ENCODE data around the gene TUSC7. TPM values are rescaled to one million over a fixed set of nuclear protein-coding genes. Genes with fewer than 3 reads are reported as not detected.

TUSC7 gene
- total RNA-seq, 1 experiment from 2014 or later = not detected

DNA sequence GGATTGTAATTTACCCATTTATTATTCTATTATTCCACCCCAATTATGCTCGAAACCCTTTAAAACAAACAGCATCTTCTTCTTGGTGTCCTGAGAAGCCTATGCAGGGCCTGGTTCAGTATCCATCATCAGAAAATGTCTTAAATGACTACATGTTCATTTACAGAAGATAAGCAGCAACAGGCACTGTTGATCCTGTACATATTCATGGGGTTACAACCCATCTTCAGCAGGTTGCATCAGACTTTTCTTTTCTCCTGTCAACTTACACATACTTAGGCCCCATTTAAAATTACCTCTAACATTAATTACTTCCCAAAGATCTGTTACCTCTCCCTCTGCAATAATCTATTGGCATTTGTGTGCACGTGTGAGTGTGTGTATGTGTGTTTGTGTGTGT, 18.9 kb downstream of the TUSC7 start:
- no peaks in the 10 kb centered on the region for H3K36me3 ChIP-seq
- H3K4me3 ChIP-seq = no peak overlapping the region
- H3K27me3 ChIP-seq (replicated peaks) = no peaks in the 10 kb centered on the region
- no peak overlapping the region for H3K27ac ChIP-seq
- no peak for DNase-seq (ENCODE audit: low read depth in 1 of 2, low spot score in 2 of 2)
- no peaks in the 10 kb centered on the region for H3K9me3 ChIP-seq (replicated peaks)
- H3K4me1 ChIP-seq (replicated peaks) = no peaks in the 10 kb centered on the region

DNA sequence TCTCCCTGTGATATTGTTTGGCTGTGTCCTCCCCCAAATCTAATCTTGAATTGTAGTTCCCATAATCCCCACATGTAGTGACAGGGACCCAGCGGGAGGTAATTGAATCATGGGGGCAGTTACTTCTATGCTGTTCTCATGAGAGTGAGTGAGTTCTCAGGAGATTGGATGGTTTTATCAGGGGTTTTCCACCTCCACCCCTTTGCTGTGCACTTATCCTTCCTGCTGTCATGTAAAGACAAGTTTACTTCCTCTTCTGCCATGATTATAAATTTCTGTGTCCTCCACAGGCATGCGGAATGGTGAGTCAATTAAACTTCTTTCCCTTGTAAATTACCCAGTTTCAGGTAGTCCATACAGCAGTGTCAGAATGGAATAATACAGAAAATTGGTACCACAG, 24.7 kb downstream of the TUSC7 start:
- Histone ChIP-seq H3K27ac (no peak overlapping the region), H3K4me1 (replicated peaks) (no peaks in the 10 kb centered on the region), H3K9me3 (replicated peaks) (no peaks in the 10 kb centered on the region), H3K36me3 (no peaks in the 10 kb centered on the region), H3K4me3 (no peak overlapping the region), H3K27me3 (replicated peaks) (no peaks in the 10 kb centered on the region)
- no peak for DNase-seq (ENCODE audit: low read depth in 1 of 2, low spot score in 2 of 2)

DNA sequence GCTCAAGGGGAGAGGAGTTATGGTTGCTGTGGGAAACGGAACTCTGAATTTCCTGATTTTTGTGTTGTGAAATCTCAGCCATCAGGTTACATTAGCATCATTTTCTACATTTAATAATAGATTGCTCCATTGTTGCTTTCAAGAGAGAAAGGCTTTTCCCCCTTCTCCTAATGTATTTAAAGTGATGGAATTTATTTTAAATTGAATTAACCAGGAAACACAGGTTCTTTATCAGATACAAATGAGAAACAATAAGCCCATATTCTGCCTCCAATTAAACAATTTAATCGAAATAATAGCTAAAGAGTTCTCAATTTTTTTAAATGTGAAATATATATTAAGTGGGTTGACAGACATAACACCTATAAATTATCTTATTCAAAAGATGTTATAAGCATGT, 30.1 kb downstream of the TUSC7 start:
- Histone ChIP-seq H3K9me3 (replicated peaks) (no peaks in the 10 kb centered on the region), H3K27ac (no peak overlapping the region), H3K36me3 (no peaks in the 10 kb centered on the region), H3K4me3 (no peak overlapping the region), H3K27me3 (replicated peaks) (no peaks in the 10 kb centered on the region), H3K4me1 (replicated peaks) (no peaks in the 10 kb centered on the region)
- DNase-seq (ENCODE audit: low read depth in 1 of 2, low spot score in 2 of 2) = no peak

DNA sequence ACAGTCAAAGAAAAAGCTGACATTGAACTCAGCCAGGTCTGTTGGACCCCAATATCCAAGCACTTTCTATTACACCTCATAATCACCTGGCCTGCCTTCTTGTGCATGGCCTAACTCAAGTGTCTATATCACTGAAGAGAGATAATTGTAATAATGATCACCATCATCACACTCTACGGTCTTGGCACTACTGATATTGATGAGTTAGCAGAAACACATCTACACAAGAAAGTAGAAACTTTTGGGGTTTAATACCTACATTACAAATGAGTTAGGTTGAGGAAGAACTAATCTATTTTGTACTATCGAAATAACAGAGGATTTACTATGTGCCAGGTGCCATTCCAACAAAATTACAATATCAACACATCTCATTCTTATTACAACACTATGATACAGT, 30.7 kb downstream of the TUSC7 start:
- Histone ChIP-seq H3K4me1 (replicated peaks) (no peaks in the 10 kb centered on the region), H3K9me3 (replicated peaks) (no peaks in the 10 kb centered on the region), H3K27me3 (replicated peaks) (no peaks in the 10 kb centered on the region), H3K27ac (no peak overlapping the region), H3K36me3 (no peaks in the 10 kb centered on the region), H3K4me3 (no peak overlapping the region)
- DNase-seq (ENCODE audit: low read depth in 1 of 2, low spot score in 2 of 2) = no peak

DNA sequence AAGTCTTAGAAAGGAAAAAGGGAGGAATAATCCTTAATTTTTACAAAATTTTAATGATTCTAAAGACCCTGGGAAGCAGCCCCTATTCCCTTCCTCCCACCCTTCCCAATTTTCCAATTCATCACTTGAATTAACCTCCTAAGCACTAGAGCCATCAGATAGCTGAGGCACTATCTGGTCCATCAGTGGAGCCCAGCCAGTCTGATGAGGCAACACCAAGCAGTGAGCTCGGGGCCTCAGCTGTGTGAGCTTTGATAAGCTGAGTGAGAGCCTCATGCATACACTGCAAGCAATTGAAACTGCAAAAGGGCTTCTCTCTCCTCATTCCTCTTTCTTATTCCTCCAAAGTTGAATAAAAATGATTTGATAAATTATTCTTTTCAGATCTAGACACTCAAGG, 31.9 kb downstream of the TUSC7 start:
- no peaks in the 10 kb centered on the region for H3K4me1 ChIP-seq (replicated peaks)
- H3K36me3 ChIP-seq = no peaks in the 10 kb centered on the region
- H3K9me3 ChIP-seq (replicated peaks) = no peaks in the 10 kb centered on the region
- no peak overlapping the region for H3K27ac ChIP-seq
- DNase-seq (ENCODE audit: low read depth in 1 of 2, low spot score in 2 of 2) = no peak
- H3K27me3 ChIP-seq (replicated peaks) = no peaks in the 10 kb centered on the region
- H3K4me3 ChIP-seq = no peak overlapping the region

DNA sequence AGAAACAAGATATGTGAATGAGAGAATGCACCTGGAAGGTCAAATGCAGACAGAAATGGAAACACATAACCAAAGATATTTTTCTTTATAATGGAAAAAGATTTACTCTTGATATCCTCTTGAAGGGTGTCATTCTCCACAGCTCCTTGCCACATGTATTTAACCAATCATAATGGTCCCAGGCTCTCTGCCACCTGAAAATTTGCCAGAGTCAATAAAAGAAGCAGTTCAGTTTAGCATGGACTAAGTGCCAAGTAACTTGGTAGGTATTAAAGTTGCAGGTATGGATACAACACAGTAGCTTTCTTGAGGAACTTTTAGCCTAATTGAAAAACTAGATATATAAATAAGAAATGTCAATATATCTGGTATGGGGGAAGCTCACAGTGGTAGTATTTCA, 33.5 kb downstream of the TUSC7 start:
- Histone ChIP-seq H3K36me3 (no peaks in the 10 kb centered on the region), H3K4me3 (no peak overlapping the region), H3K4me1 (replicated peaks) (no peaks in the 10 kb centered on the region)

DNA sequence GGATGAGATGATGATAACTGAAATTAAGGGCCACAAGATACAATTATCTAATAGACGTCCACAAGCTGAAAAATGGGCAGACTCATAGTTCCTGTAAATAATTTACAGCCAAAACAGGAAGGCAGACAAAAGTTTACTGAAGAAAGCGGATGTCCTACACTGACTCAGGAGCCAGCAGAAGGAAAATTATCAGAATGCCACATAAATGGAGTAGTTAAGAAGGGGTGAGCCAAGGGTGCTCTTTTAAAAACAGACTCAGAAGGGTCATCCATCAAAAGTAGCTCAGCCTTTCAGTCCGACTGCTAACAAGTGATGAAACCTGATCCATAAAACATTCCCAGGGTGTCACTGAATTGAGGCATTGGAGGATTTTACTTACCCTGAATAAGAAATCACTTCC, 39.8 kb downstream of the TUSC7 start:
- no peaks in the 10 kb centered on the region for H3K27me3 ChIP-seq (replicated peaks)
- H3K27ac ChIP-seq = no peak overlapping the region
- no peaks in the 10 kb centered on the region for H3K4me1 ChIP-seq (replicated peaks)
- no peaks in the 10 kb centered on the region for H3K36me3 ChIP-seq
- no peak for DNase-seq (ENCODE audit: low read depth in 1 of 2, low spot score in 2 of 2)
- no peak overlapping the region for H3K4me3 ChIP-seq
- H3K9me3 ChIP-seq (replicated peaks) = no peaks in the 10 kb centered on the region

More for the DNA sequence above, 33.5 kb downstream of the TUSC7 start:
- Histone ChIP-seq H3K27me3 (replicated peaks) (no peaks in the 10 kb centered on the region), H3K9me3 (replicated peaks) (no peaks in the 10 kb centered on the region), H3K27ac (no peak overlapping the region)
- DNase-seq (ENCODE audit: low read depth in 1 of 2, low spot score in 2 of 2) = no peak

DNA sequence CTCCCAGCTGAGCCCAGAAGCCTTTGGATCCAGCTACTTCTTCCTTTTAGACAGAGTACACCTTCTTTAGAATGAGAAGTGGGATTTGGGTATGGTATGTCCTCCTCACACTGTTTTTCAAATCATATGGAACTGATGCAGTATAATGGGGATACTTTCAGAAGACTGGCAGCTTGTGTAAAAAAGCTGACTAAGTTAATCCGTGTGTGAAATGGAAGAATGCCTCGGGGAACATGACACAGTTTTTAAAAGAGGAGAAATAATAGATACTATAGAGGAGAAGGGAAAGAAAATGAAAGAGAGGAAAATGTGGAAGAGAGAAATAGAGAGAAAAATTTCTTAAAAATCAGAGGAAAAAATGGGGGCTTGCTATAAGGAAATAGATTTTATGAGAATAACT, 47.7 kb downstream of the TUSC7 start:
- Histone ChIP-seq H3K27ac (no peak overlapping the region), H3K9me3 (replicated peaks) (no peaks in the 10 kb centered on the region), H3K36me3 (no peaks in the 10 kb centered on the region), H3K4me1 (replicated peaks) (no peaks in the 10 kb centered on the region), H3K4me3 (no peak overlapping the region), H3K27me3 (replicated peaks) (no peaks in the 10 kb centered on the region)
- DNase-seq (ENCODE audit: low read depth in 1 of 2, low spot score in 2 of 2) = no peak

DNA sequence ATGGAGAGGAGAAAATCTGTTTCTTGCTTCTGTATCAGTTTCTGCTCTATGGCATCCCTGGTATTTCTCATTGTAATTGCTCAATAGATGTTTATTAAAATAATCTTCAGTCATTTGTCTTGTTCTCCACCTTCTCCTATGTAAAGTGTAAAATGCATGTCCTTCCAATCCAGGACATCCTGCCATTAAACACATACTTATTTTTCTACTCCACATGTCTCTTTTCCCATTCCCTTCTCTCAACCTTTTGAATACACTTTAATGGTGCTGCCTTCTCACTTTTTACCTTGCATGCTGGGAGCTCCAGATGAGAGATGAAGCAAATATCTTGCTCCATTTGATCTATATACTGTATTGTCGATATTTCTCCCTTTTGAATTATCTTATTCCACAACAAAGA, 49.7 kb downstream of the TUSC7 start:
- no peak for DNase-seq (ENCODE audit: low read depth in 1 of 2, low spot score in 2 of 2)
- H3K4me3 ChIP-seq = no peak overlapping the region
- no peaks in the 10 kb centered on the region for H3K27me3 ChIP-seq (replicated peaks)
- H3K9me3 ChIP-seq (replicated peaks) = no peaks in the 10 kb centered on the region
- no peaks in the 10 kb centered on the region for H3K4me1 ChIP-seq (replicated peaks)
- no peaks in the 10 kb centered on the region for H3K36me3 ChIP-seq
- H3K27ac ChIP-seq = no peak overlapping the region
